Bronchial smooth muscle cell (primary cell): ENCODE results near the gene PCDH10. TPM values are rescaled to one million over a fixed set of nuclear protein-coding genes. Genes with fewer than 3 reads are reported as not detected.

Experiments
- total RNA-seq: library from RNA; depleted of rRNA; stranded (reverse); fragments of >200 nt; gene quantifications from 2 replicates; pipeline ENCODE4 v1.2.1, GENCODE V29; 2014

PCDH10 gene, protein sequence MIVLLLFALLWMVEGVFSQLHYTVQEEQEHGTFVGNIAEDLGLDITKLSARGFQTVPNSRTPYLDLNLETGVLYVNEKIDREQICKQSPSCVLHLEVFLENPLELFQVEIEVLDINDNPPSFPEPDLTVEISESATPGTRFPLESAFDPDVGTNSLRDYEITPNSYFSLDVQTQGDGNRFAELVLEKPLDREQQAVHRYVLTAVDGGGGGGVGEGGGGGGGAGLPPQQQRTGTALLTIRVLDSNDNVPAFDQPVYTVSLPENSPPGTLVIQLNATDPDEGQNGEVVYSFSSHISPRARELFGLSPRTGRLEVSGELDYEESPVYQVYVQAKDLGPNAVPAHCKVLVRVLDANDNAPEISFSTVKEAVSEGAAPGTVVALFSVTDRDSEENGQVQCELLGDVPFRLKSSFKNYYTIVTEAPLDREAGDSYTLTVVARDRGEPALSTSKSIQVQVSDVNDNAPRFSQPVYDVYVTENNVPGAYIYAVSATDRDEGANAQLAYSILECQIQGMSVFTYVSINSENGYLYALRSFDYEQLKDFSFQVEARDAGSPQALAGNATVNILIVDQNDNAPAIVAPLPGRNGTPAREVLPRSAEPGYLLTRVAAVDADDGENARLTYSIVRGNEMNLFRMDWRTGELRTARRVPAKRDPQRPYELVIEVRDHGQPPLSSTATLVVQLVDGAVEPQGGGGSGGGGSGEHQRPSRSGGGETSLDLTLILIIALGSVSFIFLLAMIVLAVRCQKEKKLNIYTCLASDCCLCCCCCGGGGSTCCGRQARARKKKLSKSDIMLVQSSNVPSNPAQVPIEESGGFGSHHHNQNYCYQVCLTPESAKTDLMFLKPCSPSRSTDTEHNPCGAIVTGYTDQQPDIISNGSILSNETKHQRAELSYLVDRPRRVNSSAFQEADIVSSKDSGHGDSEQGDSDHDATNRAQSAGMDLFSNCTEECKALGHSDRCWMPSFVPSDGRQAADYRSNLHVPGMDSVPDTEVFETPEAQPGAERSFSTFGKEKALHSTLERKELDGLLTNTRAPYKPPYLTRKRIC
- total RNA-seq: 0.79 and 2.7 TPM in 2 replicates

DNA sequence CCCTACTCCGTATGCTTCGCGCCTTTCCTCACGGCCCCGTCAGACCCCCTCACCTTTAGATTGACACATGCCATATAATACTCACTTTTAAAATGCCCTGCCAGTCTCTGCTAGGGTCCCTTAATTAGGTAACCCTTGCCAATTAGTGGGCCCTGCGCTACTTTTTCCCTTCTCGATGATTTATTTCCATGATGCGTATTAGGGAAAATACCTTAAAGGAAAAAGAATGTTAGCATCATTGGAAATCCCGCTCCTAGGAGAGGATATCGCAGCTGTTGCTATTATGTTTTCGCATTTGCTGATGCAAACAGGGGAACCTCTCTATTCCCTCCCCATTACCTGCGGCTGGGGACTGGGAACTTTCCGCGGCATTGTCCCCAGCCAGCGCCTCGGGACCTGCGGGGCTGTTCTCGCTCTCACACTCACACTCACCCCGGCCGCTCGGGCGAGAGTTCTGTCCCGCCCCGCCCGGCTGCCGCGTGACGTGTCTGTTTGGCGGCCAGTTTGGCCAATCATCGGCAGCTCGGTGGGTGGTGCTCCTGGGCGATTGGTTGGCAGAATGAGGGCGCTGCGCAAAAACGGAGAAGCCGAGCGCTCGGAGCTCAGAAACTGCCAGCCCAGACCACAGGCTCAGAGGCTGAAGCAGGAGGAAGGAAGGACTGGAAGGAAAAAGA lies at the start of gene PCDH10:
TSS of gene PCDH10 (plus strand) at position 605 of the 674 bp plus-strand sequence. CDS start 847 bp downstream, outside the sequence.

